Measurements from ENCODE around the gene COL27A1.

DNA sequence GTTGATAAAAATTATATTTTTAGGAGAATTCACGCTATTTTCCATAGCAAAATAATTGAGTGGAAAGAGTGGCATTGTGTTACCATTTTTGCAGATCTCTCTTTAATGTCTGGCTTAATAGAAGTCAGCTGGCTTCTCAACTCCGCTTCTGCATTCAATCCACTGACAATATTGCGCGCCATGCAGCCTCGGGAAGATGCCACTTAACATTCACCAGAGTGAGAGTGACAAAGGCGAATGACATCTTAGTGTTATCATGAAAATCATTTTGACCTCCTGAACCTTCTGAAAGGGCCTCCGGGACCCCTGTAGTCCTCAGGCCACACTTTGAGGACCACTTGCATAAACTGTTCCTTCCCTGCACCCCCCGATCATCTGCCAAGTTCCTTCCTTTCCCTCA is 87.5 kb downstream of the COL27A1 start:
- no peak for TF ChIP-seq CTCF (tag by site-specific recombination; IDR thresholded peaks at IDR 0.05)
- TF ChIP-seq ZNF10 (tag by site-specific recombination; IDR thresholded peaks at IDR 0.05) = no peak

Data from HEK293 (cell line).